ENCODE results near the gene ACADSB.

ACADSB gene

DNA sequence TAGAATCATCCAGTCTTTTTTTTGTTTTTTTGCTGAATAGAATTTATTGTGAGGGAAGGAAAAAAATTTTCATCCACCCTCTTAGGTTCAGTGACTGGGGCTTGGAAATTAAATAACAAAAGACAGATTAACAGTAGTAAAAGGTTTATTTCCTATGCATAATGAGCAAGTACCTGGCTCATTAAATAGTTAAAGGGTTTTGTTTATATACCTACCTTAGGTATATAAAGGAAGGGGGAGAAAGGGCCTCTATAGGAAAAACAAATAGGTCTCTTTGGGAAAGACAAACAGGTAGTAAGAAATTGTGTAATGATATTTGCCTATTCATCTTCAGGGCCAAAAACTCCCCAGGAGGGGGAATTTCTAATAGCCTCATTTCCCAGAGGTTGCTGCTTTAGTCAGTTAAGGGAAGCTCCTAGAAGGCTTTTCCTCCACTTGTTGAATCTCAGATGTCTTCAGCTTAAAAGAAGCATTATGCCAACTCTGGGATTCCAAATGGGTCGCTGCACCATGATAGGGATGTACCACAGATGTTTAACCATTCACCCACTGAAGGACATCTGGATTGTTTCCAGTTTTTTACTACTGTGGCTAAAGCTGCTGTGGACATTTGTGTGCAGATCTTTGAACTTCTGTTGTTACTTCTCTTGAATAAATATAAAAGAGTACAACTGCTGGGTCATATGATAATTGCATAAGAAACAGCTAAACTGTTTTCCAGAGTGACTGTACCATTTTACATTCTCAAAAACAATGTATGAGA lies 11.3 kb downstream of the ACADSB start:
- no peak overlapping the region for H2AK5ac ChIP-seq (ENCODE audit: low read length, severe bottlenecking)
- no peak overlapping the region for H3K4me3 ChIP-seq (ENCODE audit: insufficient read depth in 1 of 2, low read depth in 1 of 2, low read length in 2 of 2)
- no peak overlapping the region for H3K4ac ChIP-seq (ENCODE audit: low read depth in 1 of 2, low read length in 2 of 2)
- DNase-seq: no peak
- H3K14ac ChIP-seq (ENCODE audit: low read length in 2 of 2): no peak overlapping the region
- H2BK15ac ChIP-seq (ENCODE audit: low read depth, poor library complexity, severe bottlenecking): no peak overlapping the region
- H4K91ac ChIP-seq (ENCODE audit: low read length): no peak overlapping the region
- H2BK120ac ChIP-seq (ENCODE audit: low read depth, low read length): no peak overlapping the region
- peaks cover 5% of the 10 kb centered on the region for H3K79me1 ChIP-seq (replicated peaks; ENCODE audit: low read length, poor library complexity, severe bottlenecking)
- H3K36me3 ChIP-seq (ENCODE audit: control insufficient read depth in 1 of 2, insufficient read depth in 2 of 2, low read depth in 1 of 2, low read length in 2 of 2): no peaks in the 10 kb centered on the region
- H2AFZ ChIP-seq (ENCODE audit: low read depth, low read length): no peak overlapping the region
- no peaks in the 10 kb centered on the region for H3K9me3 ChIP-seq (ENCODE audit: control insufficient read depth, low read length)
- WGBS: 55% methylated on average over 1 of the region's 1 CpG
- no peak overlapping the region for H4K8ac ChIP-seq (ENCODE audit: low read length)
- H3K27ac ChIP-seq (ENCODE audit: low read length, poor library complexity, severe bottlenecking): no peak overlapping the region
- no peak overlapping the region for H2BK12ac ChIP-seq (ENCODE audit: low read length in 2 of 2)
- H3K4me1 ChIP-seq (ENCODE audit: control insufficient read depth, insufficient read depth, low read depth, low read length): peaks cover 1% of the 10 kb centered on the region
- H3K4me2 ChIP-seq (ENCODE audit: low read length, poor library complexity, severe bottlenecking): no peak overlapping the region
- H3K18ac ChIP-seq (ENCODE audit: low read depth in 1 of 2, low read length in 2 of 2): no peak overlapping the region
- H3K9ac ChIP-seq (ENCODE audit: low read length): no peak overlapping the region
- H2BK5ac ChIP-seq (ENCODE audit: low read depth, low read length, poor library complexity, severe bottlenecking): no peak overlapping the region
- H3K23ac ChIP-seq (ENCODE audit: low read length in 2 of 2): no peak overlapping the region
- no peaks in the 10 kb centered on the region for H3K27me3 ChIP-seq (ENCODE audit: control insufficient read depth in 1 of 2, insufficient read depth in 1 of 2, low read length in 2 of 2)

DNA sequence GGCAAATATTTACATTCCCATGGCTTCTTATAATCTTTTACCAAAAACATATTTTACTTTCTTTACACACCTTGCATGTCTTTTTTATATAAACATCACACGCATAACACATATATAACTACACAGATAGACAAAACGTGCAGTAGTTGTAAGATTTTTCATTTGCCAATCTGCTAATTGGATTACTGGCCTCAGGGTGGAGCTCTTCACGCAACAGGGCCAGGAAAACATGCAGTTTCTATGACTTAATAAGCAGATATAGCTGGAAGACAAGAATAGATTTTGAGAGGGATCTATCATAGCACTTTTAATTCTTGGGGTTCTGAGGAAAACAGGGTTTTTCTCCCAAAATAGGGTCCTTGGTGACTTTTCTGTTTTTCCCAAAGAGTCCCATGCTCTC lies 12.7 kb downstream of the ACADSB start:
- DNase-seq: no peak
- H3K4ac ChIP-seq (ENCODE audit: low read depth in 1 of 2, low read length in 2 of 2): no peak overlapping the region
- no peaks in the 10 kb centered on the region for H3K27me3 ChIP-seq (ENCODE audit: control insufficient read depth in 1 of 2, insufficient read depth in 1 of 2, low read length in 2 of 2)
- no peak overlapping the region for H3K4me2 ChIP-seq (ENCODE audit: low read length, poor library complexity, severe bottlenecking)
- H3K9ac ChIP-seq (ENCODE audit: low read length): no peak overlapping the region
- no peak overlapping the region for H3K18ac ChIP-seq (ENCODE audit: low read depth in 1 of 2, low read length in 2 of 2)
- no peaks in the 10 kb centered on the region for H3K36me3 ChIP-seq (ENCODE audit: control insufficient read depth in 1 of 2, insufficient read depth in 2 of 2, low read depth in 1 of 2, low read length in 2 of 2)
- no peak overlapping the region for H2BK120ac ChIP-seq (ENCODE audit: low read depth, low read length)
- no peak overlapping the region for H2BK5ac ChIP-seq (ENCODE audit: low read depth, low read length, poor library complexity, severe bottlenecking)
- no peak overlapping the region for H2AFZ ChIP-seq (ENCODE audit: low read depth, low read length)
- 55% methylated on average over 3 of the region's 3 CpGs for WGBS
- H3K4me1 ChIP-seq (ENCODE audit: control insufficient read depth, insufficient read depth, low read depth, low read length): peaks cover 1% of the 10 kb centered on the region
- H2BK12ac ChIP-seq (ENCODE audit: low read length in 2 of 2): no peak overlapping the region
- no peak overlapping the region for H2BK15ac ChIP-seq (ENCODE audit: low read depth, poor library complexity, severe bottlenecking)
- H2AK5ac ChIP-seq (ENCODE audit: low read length, severe bottlenecking): no peak overlapping the region
- H3K23ac ChIP-seq (ENCODE audit: low read length in 2 of 2): no peak overlapping the region
- no peak overlapping the region for H3K14ac ChIP-seq (ENCODE audit: low read length in 2 of 2)
- no peak overlapping the region for H3K4me3 ChIP-seq (ENCODE audit: insufficient read depth in 1 of 2, low read depth in 1 of 2, low read length in 2 of 2)
- H3K9me3 ChIP-seq (ENCODE audit: control insufficient read depth, low read length): no peaks in the 10 kb centered on the region
- no peak overlapping the region for H3K27ac ChIP-seq (ENCODE audit: low read length, poor library complexity, severe bottlenecking)
- H4K8ac ChIP-seq (ENCODE audit: low read length): no peak overlapping the region
- no peak overlapping the region for H4K91ac ChIP-seq (ENCODE audit: low read length)
- H3K79me1 ChIP-seq (replicated peaks; ENCODE audit: low read length, poor library complexity, severe bottlenecking): peaks cover 5% of the 10 kb centered on the region

DNA sequence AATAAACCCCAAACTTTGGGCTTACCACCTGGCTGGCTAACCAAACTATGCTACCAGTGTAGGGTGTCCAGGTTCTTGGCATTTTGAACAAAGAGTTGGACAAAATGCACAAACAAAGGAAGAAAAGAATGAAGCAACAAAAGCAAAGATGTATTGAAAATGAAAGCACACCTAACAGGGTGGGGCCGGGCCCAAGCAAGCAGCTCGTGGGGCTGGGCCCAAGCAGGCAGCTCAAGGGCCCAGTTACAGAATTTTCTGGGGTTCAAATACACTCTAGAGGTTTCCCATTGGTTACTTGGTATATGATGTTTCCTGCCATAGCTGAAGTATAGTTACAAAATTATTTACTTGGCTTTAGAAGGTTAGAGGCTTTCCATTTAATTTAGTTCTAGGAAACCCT lies 15.7 kb downstream of the ACADSB start:
- H3K4ac ChIP-seq (ENCODE audit: low read depth in 1 of 2, low read length in 2 of 2): no peak overlapping the region
- no peak overlapping the region for H3K14ac ChIP-seq (ENCODE audit: low read length in 2 of 2)
- H3K9me3 ChIP-seq (ENCODE audit: control insufficient read depth, low read length): no peaks in the 10 kb centered on the region
- WGBS: 88% methylated on average over 2 of the region's 2 CpGs
- H2BK120ac ChIP-seq (ENCODE audit: low read depth, low read length): no peak overlapping the region
- H3K27me3 ChIP-seq (ENCODE audit: control insufficient read depth in 1 of 2, insufficient read depth in 1 of 2, low read length in 2 of 2): no peaks in the 10 kb centered on the region
- H4K8ac ChIP-seq (ENCODE audit: low read length): no peak overlapping the region
- H3K4me2 ChIP-seq (ENCODE audit: low read length, poor library complexity, severe bottlenecking): no peak overlapping the region
- no peak for DNase-seq
- H3K4me3 ChIP-seq (ENCODE audit: insufficient read depth in 1 of 2, low read depth in 1 of 2, low read length in 2 of 2): no peak overlapping the region
- no peak overlapping the region for H2BK12ac ChIP-seq (ENCODE audit: low read length in 2 of 2)
- peaks cover 3% of the 10 kb centered on the region for H3K79me1 ChIP-seq (replicated peaks; ENCODE audit: low read length, poor library complexity, severe bottlenecking)
- H3K4me1 ChIP-seq (ENCODE audit: control insufficient read depth, insufficient read depth, low read depth, low read length): peaks cover 1% of the 10 kb centered on the region
- H3K23ac ChIP-seq (ENCODE audit: low read length in 2 of 2): no peak overlapping the region
- H3K9ac ChIP-seq (ENCODE audit: low read length): no peak overlapping the region
- H2BK15ac ChIP-seq (ENCODE audit: low read depth, poor library complexity, severe bottlenecking): no peak overlapping the region
- H2AK5ac ChIP-seq (ENCODE audit: low read length, severe bottlenecking): no peak overlapping the region
- no peak overlapping the region for H2BK5ac ChIP-seq (ENCODE audit: low read depth, low read length, poor library complexity, severe bottlenecking)
- no peak overlapping the region for H4K91ac ChIP-seq (ENCODE audit: low read length)
- H2AFZ ChIP-seq (ENCODE audit: low read depth, low read length): no peak overlapping the region
- no peaks in the 10 kb centered on the region for H3K36me3 ChIP-seq (ENCODE audit: control insufficient read depth in 1 of 2, insufficient read depth in 2 of 2, low read depth in 1 of 2, low read length in 2 of 2)
- H3K27ac ChIP-seq (ENCODE audit: low read length, poor library complexity, severe bottlenecking): no peak overlapping the region
- no peak overlapping the region for H3K18ac ChIP-seq (ENCODE audit: low read depth in 1 of 2, low read length in 2 of 2)

GRCh38 chr10:123026302-123026701 lies 17.5 kb downstream of the ACADSB start:
- H3K4me1 ChIP-seq (ENCODE audit: control insufficient read depth, insufficient read depth, low read depth, low read length): peaks cover 1% of the 10 kb centered on the region
- H2AK5ac ChIP-seq (ENCODE audit: low read length, severe bottlenecking): no peak overlapping the region
- H3K9me3 ChIP-seq (ENCODE audit: control insufficient read depth, low read length): no peaks in the 10 kb centered on the region
- no peak overlapping the region for H4K8ac ChIP-seq (ENCODE audit: low read length)
- no peak overlapping the region for H4K91ac ChIP-seq (ENCODE audit: low read length)
- no peak overlapping the region for H3K4me3 ChIP-seq (ENCODE audit: insufficient read depth in 1 of 2, low read depth in 1 of 2, low read length in 2 of 2)
- no peak overlapping the region for H2BK5ac ChIP-seq (ENCODE audit: low read depth, low read length, poor library complexity, severe bottlenecking)
- no peak overlapping the region for H3K14ac ChIP-seq (ENCODE audit: low read length in 2 of 2)
- H2BK15ac ChIP-seq (ENCODE audit: low read depth, poor library complexity, severe bottlenecking): no peak overlapping the region
- no peak overlapping the region for H3K18ac ChIP-seq (ENCODE audit: low read depth in 1 of 2, low read length in 2 of 2)
- no peak overlapping the region for H3K4me2 ChIP-seq (ENCODE audit: low read length, poor library complexity, severe bottlenecking)
- no peak overlapping the region for H3K27ac ChIP-seq (ENCODE audit: low read length, poor library complexity, severe bottlenecking)
- no peak overlapping the region for H2BK12ac ChIP-seq (ENCODE audit: low read length in 2 of 2)
- H3K9ac ChIP-seq (ENCODE audit: low read length): no peak overlapping the region
- H3K79me1 ChIP-seq (replicated peaks; ENCODE audit: low read length, poor library complexity, severe bottlenecking): peaks cover 3% of the 10 kb centered on the region
- H3K36me3 ChIP-seq (ENCODE audit: control insufficient read depth in 1 of 2, insufficient read depth in 2 of 2, low read depth in 1 of 2, low read length in 2 of 2): no peaks in the 10 kb centered on the region
- DNase-seq: no peak
- no peak overlapping the region for H3K23ac ChIP-seq (ENCODE audit: low read length in 2 of 2)
- no peaks in the 10 kb centered on the region for H3K27me3 ChIP-seq (ENCODE audit: control insufficient read depth in 1 of 2, insufficient read depth in 1 of 2, low read length in 2 of 2)
- no peak overlapping the region for H2BK120ac ChIP-seq (ENCODE audit: low read depth, low read length)
- no CpG with 5 or more reads among the region's 1 CpG for WGBS
- no peak overlapping the region for H3K4ac ChIP-seq (ENCODE audit: low read depth in 1 of 2, low read length in 2 of 2)
- H2AFZ ChIP-seq (ENCODE audit: low read depth, low read length): no peak overlapping the region
